ENCODE measurements around the gene CSF2. TPM values are rescaled to one million over a fixed set of nuclear protein-coding genes. Genes with fewer than 3 reads are reported as not detected.

Gene CSF2
- total RNA-seq (ENCODE audit: low replicate concordance), result not detected in 2 replicates
- long read RNA-seq, result 0 reads

GRCh38 chr5:132073231-132074013, at the start of gene CSF2:
Gene CSF2 (plus strand): TSS chr5:132073789. CDS start chr5:132073824, 35 bp downstream.
- TF ChIP-seq CTCF (conservative IDR thresholded peaks at IDR 0.05), result no peak
- no peaks in the 10 kb centered on the region for H3K27me3 Mint-ChIP-seq

GRCh38 chr5:132024117-132024435, 49.5 kb upstream of the CSF2 start:
- Mint-ChIP-seq H3K27me3 (peaks cover 37% of the 10 kb centered on the region), H3K27ac (no peak overlapping the region), H3K4me3 (no peak overlapping the region), H3K4me1 (ENCODE audit: unreplicated experiment) (no peaks in the 10 kb centered on the region), H3K9me3 (no peaks in the 10 kb centered on the region), H3K36me3 (no peaks in the 10 kb centered on the region)
- TF ChIP-seq CTCF (conservative IDR thresholded peaks at IDR 0.05), result no peak
- no peak for DNase-seq (ENCODE audit: extremely low spot score, unreplicated experiment)

More at GRCh38 chr5:132073231-132074013, at the start of gene CSF2:
- Mint-ChIP-seq H3K36me3 (no peaks in the 10 kb centered on the region), H3K27ac (no peak within 1 kb of the TSS), H3K4me1 (ENCODE audit: unreplicated experiment) (peaks cover 4% of the 10 kb centered on the region), H3K9me3 (no peaks in the 10 kb centered on the region), H3K4me3 (no peak within 1 kb of the TSS)
- no peak for DNase-seq (ENCODE audit: extremely low spot score, unreplicated experiment)

GRCh38 chr5:132024789-132025402, 48.7 kb upstream of the CSF2 start:
- Mint-ChIP-seq H3K4me1 (ENCODE audit: unreplicated experiment) (no peaks in the 10 kb centered on the region), H3K36me3 (no peaks in the 10 kb centered on the region), H3K4me3 (no peak overlapping the region), H3K27ac (no peak overlapping the region), H3K27me3 (peaks cover 41% of the 10 kb centered on the region), H3K9me3 (no peaks in the 10 kb centered on the region)
- no peak for DNase-seq (ENCODE audit: extremely low spot score, unreplicated experiment)
- TF ChIP-seq CTCF (conservative IDR thresholded peaks at IDR 0.05), result no peak

- no peak for TF ChIP-seq CTCF (conservative IDR thresholded peaks at IDR 0.05)
- H3K4me1 Mint-ChIP-seq (ENCODE audit: unreplicated experiment), result no peaks in the 10 kb centered on the region
- no peak overlapping the region for H3K4me3 Mint-ChIP-seq
- no peaks in the 10 kb centered on the region for H3K9me3 Mint-ChIP-seq
- DNase-seq (ENCODE audit: extremely low spot score, unreplicated experiment), result no peak
- H3K27ac Mint-ChIP-seq, result no peak overlapping the region
- no peaks in the 10 kb centered on the region for H3K36me3 Mint-ChIP-seq
- peaks cover 41% of the 10 kb centered on the region for H3K27me3 Mint-ChIP-seq
Observed at GRCh38 chr5:132025403-132025971, 48.1 kb upstream of the CSF2 start.

GRCh38 chr5:132026516-132027008, 47.0 kb upstream of the CSF2 start:
- no peaks in the 10 kb centered on the region for H3K36me3 Mint-ChIP-seq
- no peaks in the 10 kb centered on the region for H3K4me1 Mint-ChIP-seq (ENCODE audit: unreplicated experiment)
- H3K4me3 Mint-ChIP-seq, result no peak overlapping the region
- DNase-seq (ENCODE audit: extremely low spot score, unreplicated experiment), result no peak
- no peak overlapping the region for H3K27ac Mint-ChIP-seq
- no peak for TF ChIP-seq CTCF (conservative IDR thresholded peaks at IDR 0.05)
- H3K9me3 Mint-ChIP-seq, result no peaks in the 10 kb centered on the region
- peaks cover 41% of the 10 kb centered on the region for H3K27me3 Mint-ChIP-seq
